OCI-LY1 (cell line): ENCODE results near the gene EPDR1.

Experiments used
- H2AFZ ChIP-seq: fragments of 200-600 bp; sonication (generic), shearing (Covaris generic); 2 replicates; pipeline ENCODE4 v1.6.0; 2014; ENCODE audit warnings: antibody characterized with exemption, mild to moderate bottlenecking, low read length
- H3F3A ChIP-seq: fragments of 200-600 bp; sonication (generic), shearing (Covaris generic); 2 replicates; pipeline ENCODE4 v1.6.0; 2014; ENCODE audit warnings: mild to moderate bottlenecking, antibody characterized with exemption, low read length, moderate library complexity; ENCODE audit not compliant: insufficient read depth
- H3K27ac ChIP-seq: fragments of 200-600 bp; sonication (generic); 2 replicates; pipeline ENCODE4 v1.5.1; 2014; ENCODE audit warnings: low read length, mixed run types, mild to moderate bottlenecking, low read depth; ENCODE audit not compliant: poor library complexity, severe bottlenecking
- H3K27me3 ChIP-seq: fragments of 200-600 bp; sonication (generic); 2 replicates; pipeline ENCODE4 v1.6.0; 2014; ENCODE audit warnings: antibody characterized with exemption, mild to moderate bottlenecking, low read length, moderate library complexity; ENCODE audit not compliant: insufficient read depth
- H3K36me3 ChIP-seq: fragments of 200-600 bp; sonication (generic); 2 replicates; pipeline ENCODE4 v1.6.1; 2014; ENCODE audit warnings: mild to moderate bottlenecking, antibody characterized with exemption, low read length, moderate library complexity, mixed read lengths; ENCODE audit not compliant: insufficient read depth
- H3K4me1 ChIP-seq: fragments of 200-600 bp; sonication (generic); 2 replicates; pipeline ENCODE4 v1.5.1; 2014; ENCODE audit warnings: mild to moderate bottlenecking, low read length, moderate library complexity; ENCODE audit not compliant: insufficient read depth, severe bottlenecking
- H3K4me2 ChIP-seq: fragments of 200-600 bp; sonication (generic), shearing (Covaris generic); 2 replicates; pipeline ENCODE4 v1.6.1; 2014; ENCODE audit warnings: low read length
- H3K4me3 ChIP-seq: fragments of 200-600 bp; sonication (generic); 2 replicates; pipeline ENCODE4 v1.5.1; 2014; ENCODE audit warnings: low read length, low read depth, mild to moderate bottlenecking, mixed read lengths; ENCODE audit not compliant: poor library complexity, severe bottlenecking
- H3K79me2 ChIP-seq: fragments of 200-600 bp; shearing (Covaris generic); 2 replicates; pipeline ENCODE4 v1.6.1; 2016; ENCODE audit warnings: mixed run types, low read length, mixed read lengths; ENCODE audit not compliant: insufficient read depth
- H3K9ac ChIP-seq: fragments of 200-600 bp; sonication (generic), shearing (Covaris generic); 2 replicates; pipeline ENCODE4 v1.6.1; 2014; ENCODE audit warnings: mild to moderate bottlenecking, low read length, mixed read lengths
- H3K9me2 ChIP-seq: fragments of 200-600 bp; sonication (generic), shearing (Covaris generic); 2 replicates; pipeline ENCODE4 v1.6.1; 2014; ENCODE audit warnings: low read depth, mild to moderate bottlenecking, low read length, mixed read lengths
- H3K9me3 ChIP-seq: fragments of 200-600 bp; shearing (Covaris generic); 2 replicates; pipeline ENCODE4 v1.6.1; 2014; ENCODE audit warnings: low read length, mixed read lengths
- H4K20me1 ChIP-seq: fragments of 200-600 bp; sonication (generic), shearing (Covaris generic); 2 replicates; pipeline ENCODE4 v1.6.0; 2016; ENCODE audit warnings: mild to moderate bottlenecking, low read length; ENCODE audit not compliant: insufficient read depth
- EZH2 ChIP-seq: fragments of 200-600 bp; sonication (generic), shearing (Covaris generic); IDR thresholded peaks from 2 replicates; pipeline ENCODE4 v1.8.0; 2017; ENCODE audit warnings: borderline replicate concordance, mixed run types, mild to moderate bottlenecking, antibody characterized with exemption, low read length, moderate library complexity, mixed read lengths
- TF ChIP-seq, protein P1 (sequence below): fragments of 200-600 bp; sonication (generic), shearing (Covaris generic); IDR thresholded peaks from 2 replicates; pipeline ENCODE4 v1.5.1; 2017; ENCODE audit warnings: mild to moderate bottlenecking, antibody characterized with exemption, low read length, moderate library complexity, mixed read lengths

Gene EPDR1

DNA sequence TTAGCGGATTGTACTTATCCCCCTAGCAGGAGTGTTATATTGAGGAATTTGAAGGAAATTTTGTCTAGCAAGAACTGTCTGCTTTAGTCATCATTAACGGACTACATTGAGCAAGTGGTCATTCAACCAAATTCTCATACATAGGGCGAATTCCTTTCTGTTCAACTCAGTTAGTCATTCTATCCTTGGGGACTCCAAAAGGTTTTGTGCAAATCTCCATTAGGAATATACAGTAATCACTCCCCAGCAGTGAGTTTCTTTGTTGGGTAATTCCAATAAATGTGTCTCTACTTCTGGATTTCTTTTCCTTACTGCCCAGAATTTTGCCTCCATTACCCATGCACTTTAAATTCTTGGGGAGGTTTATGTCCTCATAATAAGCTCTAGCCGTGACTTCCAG, 51.1 kb downstream of the EPDR1 start:
- H3F3A ChIP-seq = no peaks in the 10 kb centered on the region
- no peak overlapping the region for H3K27ac ChIP-seq
- H3K4me3 ChIP-seq = no peak overlapping the region
- no peak overlapping the region for H2AFZ ChIP-seq
- TF ChIP-seq, protein P1, sequence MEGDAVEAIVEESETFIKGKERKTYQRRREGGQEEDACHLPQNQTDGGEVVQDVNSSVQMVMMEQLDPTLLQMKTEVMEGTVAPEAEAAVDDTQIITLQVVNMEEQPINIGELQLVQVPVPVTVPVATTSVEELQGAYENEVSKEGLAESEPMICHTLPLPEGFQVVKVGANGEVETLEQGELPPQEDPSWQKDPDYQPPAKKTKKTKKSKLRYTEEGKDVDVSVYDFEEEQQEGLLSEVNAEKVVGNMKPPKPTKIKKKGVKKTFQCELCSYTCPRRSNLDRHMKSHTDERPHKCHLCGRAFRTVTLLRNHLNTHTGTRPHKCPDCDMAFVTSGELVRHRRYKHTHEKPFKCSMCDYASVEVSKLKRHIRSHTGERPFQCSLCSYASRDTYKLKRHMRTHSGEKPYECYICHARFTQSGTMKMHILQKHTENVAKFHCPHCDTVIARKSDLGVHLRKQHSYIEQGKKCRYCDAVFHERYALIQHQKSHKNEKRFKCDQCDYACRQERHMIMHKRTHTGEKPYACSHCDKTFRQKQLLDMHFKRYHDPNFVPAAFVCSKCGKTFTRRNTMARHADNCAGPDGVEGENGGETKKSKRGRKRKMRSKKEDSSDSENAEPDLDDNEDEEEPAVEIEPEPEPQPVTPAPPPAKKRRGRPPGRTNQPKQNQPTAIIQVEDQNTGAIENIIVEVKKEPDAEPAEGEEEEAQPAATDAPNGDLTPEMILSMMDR = no peak
- no peak for TF ChIP-seq EZH2
- no peaks in the 10 kb centered on the region for H3K36me3 ChIP-seq
- H3K4me2 ChIP-seq = no peak overlapping the region
- H3K9me2 ChIP-seq = no peaks in the 10 kb centered on the region
- H3K9ac ChIP-seq = no peak overlapping the region
- no peaks in the 10 kb centered on the region for H3K79me2 ChIP-seq
- H3K4me1 ChIP-seq = no peaks in the 10 kb centered on the region
- no peaks in the 10 kb centered on the region for H3K27me3 ChIP-seq
- no peaks in the 10 kb centered on the region for H4K20me1 ChIP-seq
- no peaks in the 10 kb centered on the region for H3K9me3 ChIP-seq

DNA sequence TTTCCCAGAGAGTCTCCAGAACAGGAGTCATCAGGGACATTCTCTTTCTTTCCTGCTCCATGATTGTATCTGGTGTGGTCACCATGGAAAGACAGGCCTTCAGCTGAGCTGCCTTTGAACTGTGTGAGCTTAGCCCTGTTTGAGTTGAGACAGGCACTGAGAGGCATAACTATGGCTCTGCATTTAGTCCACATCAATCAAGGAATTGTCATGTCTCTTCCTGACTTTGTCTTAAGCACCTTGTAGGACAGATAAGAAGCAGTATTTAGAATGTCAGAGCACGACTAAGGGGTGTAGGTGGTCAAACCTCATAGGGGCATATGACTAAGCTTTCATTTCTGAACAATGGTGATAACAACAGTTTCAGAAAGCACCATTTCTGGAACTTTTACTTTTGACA, 53.5 kb downstream of the EPDR1 start:
- H3K36me3 ChIP-seq = no peaks in the 10 kb centered on the region
- H3K79me2 ChIP-seq = no peaks in the 10 kb centered on the region
- no peak overlapping the region for H3K4me3 ChIP-seq
- H3K4me1 ChIP-seq = no peaks in the 10 kb centered on the region
- no peaks in the 10 kb centered on the region for H3K27me3 ChIP-seq
- H3K9me2 ChIP-seq = no peaks in the 10 kb centered on the region
- no peak overlapping the region for H2AFZ ChIP-seq
- H3K4me2 ChIP-seq = no peak overlapping the region
- TF ChIP-seq, protein P1 = no peak
- TF ChIP-seq EZH2 = no peak
- H3F3A ChIP-seq = no peaks in the 10 kb centered on the region
- H3K9ac ChIP-seq = no peak overlapping the region
- H4K20me1 ChIP-seq = no peaks in the 10 kb centered on the region
- no peak overlapping the region for H3K27ac ChIP-seq
- H3K9me3 ChIP-seq = no peaks in the 10 kb centered on the region

DNA sequence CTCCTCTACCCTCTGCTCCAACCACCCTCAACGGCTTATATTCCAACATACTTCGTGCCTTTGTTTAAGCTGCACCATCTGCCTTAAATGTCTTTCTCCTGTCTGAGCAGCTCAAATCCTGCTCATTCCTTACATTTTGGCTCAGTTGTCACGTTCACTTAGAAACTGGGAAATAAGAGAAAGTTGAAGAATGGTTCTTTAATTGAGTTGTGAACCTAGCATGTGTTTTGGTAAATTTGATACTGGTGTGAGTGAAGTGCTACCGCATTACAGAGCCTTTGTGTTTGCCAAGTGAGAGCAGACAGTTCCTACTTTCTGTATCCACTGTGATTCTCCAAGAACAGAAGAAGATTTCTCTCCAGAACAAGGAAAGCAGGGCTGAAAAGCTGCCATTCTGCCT, 54.3 kb downstream of the EPDR1 start:
- Histone ChIP-seq H3K79me2 (no peaks in the 10 kb centered on the region), H3K4me1 (no peaks in the 10 kb centered on the region), H4K20me1 (no peaks in the 10 kb centered on the region), H3K4me2 (no peak overlapping the region), H3K9me3 (no peaks in the 10 kb centered on the region), H3K27me3 (no peaks in the 10 kb centered on the region), H3K4me3 (no peak overlapping the region), H3K9ac (no peak overlapping the region), H2AFZ (no peak overlapping the region), H3K36me3 (no peaks in the 10 kb centered on the region), H3K9me2 (no peaks in the 10 kb centered on the region), H3F3A (no peaks in the 10 kb centered on the region), H3K27ac (no peak overlapping the region)
- TF ChIP-seq, protein P1 = no peak
- no peak for TF ChIP-seq EZH2
